Uterus (tissue), 4 donors: ENCODE measurements around the gene MAT2A. TPM values are rescaled to one million over a fixed set of nuclear protein-coding genes. Genes with fewer than 3 reads are reported as not detected.
A peak's percentile ranks its signal among the peaks of the same experiment; 100 is the strongest.

Source experiments
- DNase-seq, 2 donors: peaks; one replicate each; pipeline ENCODE4 v3.0.0-alpha.2; 2019 to 2020
- H3K27ac ChIP-seq, 2 donors: fragments of 200-600 bp; sonication (generic); 1 replicate in 1 of 2; 2 replicates in 1 of 2; pipeline ENCODE4 v1.5.1; 2016 to 2018
- H3K27me3 ChIP-seq, 2 donors: fragments of 200-600 bp; sonication (generic); one replicate each; pipeline ENCODE4 v1.5.1; 2018 to 2019; ENCODE audit warnings: control low read depth in 1 of 2
- H3K36me3 ChIP-seq, 2 donors: fragments of 200-600 bp; sonication (generic); one replicate each; pipeline ENCODE4 v1.5.1; 2019; ENCODE audit warnings: control low read depth in 1 of 2
- H3K4me1 ChIP-seq, 2 donors: fragments of 200-600 bp; sonication (generic); one replicate each; pipeline ENCODE4 v1.5.1; 2018 to 2019; ENCODE audit warnings: control low read depth in 1 of 2
- H3K4me3 ChIP-seq, 2 donors: fragments of 200-600 bp; sonication (generic); 1 replicate in 1 of 2; 2 replicates in 1 of 2; pipeline ENCODE4 v1.5.1; 2018 to 2019; ENCODE audit warnings: mild to moderate bottlenecking in 1 of 2
- H3K9me3 ChIP-seq, 2 donors: fragments of 200-600 bp; sonication (generic); one replicate each; pipeline ENCODE4 v1.5.1; 2019; ENCODE audit warnings: control low read depth in 1 of 2
- CTCF ChIP-seq, 4 experiments: fragments of 200-600 bp in 2 of 4; fragments of 450-650 bp in 2 of 4; sonication (generic) in 2 of 4; IDR thresholded peaks; one replicate each; pipeline ENCODE4 v1.5.1; 2016 to 2019; ENCODE audit warnings: antibody characterized with exemption in 4 of 4, mild to moderate bottlenecking in 2 of 4, moderate library complexity in 1 of 4
- POLR2A ChIP-seq, 2 donors: fragments of 450-650 bp; IDR thresholded peaks; one replicate each; pipeline ENCODE4 v1.6.1; 2016; ENCODE audit warnings: antibody characterized with exemption in 2 of 2, mild to moderate bottlenecking in 1 of 2, moderate library complexity in 1 of 2
- intact Hi-C: fragments of 100-400 bp; cut with DNase I; formaldehyde crosslinking; loops from one replicate; pipeline ENCODE4 v1.15.1; 2023; ENCODE audit warnings: low total_unique reads
- total RNA-seq, 4 donors: library from RNA; depleted of rRNA in 3 of 4; stranded (reverse); fragments of >200 nt in 3 of 4; gene quantifications; one replicate each; pipeline versions ENCODE4 v1.1.0 to v1.2.4, GENCODE V29; 2014 to 2023
- donor health status: DM: yes; HTN: yes; CAD: no.

Gene MAT2A
- total RNA-seq, 4 donors from 2014 or later, result 77.1 to 249 (median 108) TPM

GRCh38 chr2:85529809-85530208 is 9.2 kb upstream of the MAT2A start:
- intact Hi-C loops, result no loop called here
- no peak overlapping the region for H3K27ac ChIP-seq
- no peak for TF ChIP-seq POLR2A (IDR thresholded peaks at IDR 0.05)
- no peak for TF ChIP-seq CTCF (IDR thresholded peaks at IDR 0.05)
- no peak overlapping the region for H3K4me3 ChIP-seq
- H3K9me3 ChIP-seq, result no peaks in the 10 kb centered on the region
- DNase-seq, result no peak
- H3K27me3 ChIP-seq, result no peaks in the 10 kb centered on the region
- no peaks in the 10 kb centered on the region for H3K4me1 ChIP-seq
- no peaks in the 10 kb centered on the region for H3K36me3 ChIP-seq

GRCh38 chr2:85531589-85531988 is 7.4 kb upstream of the MAT2A start:
- Histone ChIP-seq H3K36me3 (no peaks in the 10 kb centered on the region), H3K27me3 (no peaks in the 10 kb centered on the region), H3K4me1 (peaks cover 0 to 5% of the 10 kb centered on the region in 2 donors), H3K27ac (no peak overlapping the region), H3K4me3 (no peak overlapping the region), H3K9me3 (no peaks in the 10 kb centered on the region)
- TF ChIP-seq CTCF (IDR thresholded peaks at IDR 0.05) (no peak), POLR2A (IDR thresholded peaks at IDR 0.05) (no peak)
- no peak for DNase-seq
- intact Hi-C loops, result no loop called here

GRCh38 chr2:85534099-85534498 is 4.9 kb upstream of the MAT2A start:
- DNase-seq, result no peak
- no peaks in the 10 kb centered on the region for H3K9me3 ChIP-seq
- TF ChIP-seq CTCF (IDR thresholded peaks at IDR 0.05), result no peak
- TF ChIP-seq POLR2A (IDR thresholded peaks at IDR 0.05), result no peak
- H3K36me3 ChIP-seq, result no peaks in the 10 kb centered on the region
- H3K27me3 ChIP-seq, result no peaks in the 10 kb centered on the region
- H3K27ac ChIP-seq, result no peak overlapping the region
- intact Hi-C loops, result no loop called here
- no peak overlapping the region for H3K4me3 ChIP-seq
- H3K4me1 ChIP-seq, result peaks cover 0 to 11% of the 10 kb centered on the region in 2 donors

GRCh38 chr2:85534881-85535280 is 4.1 kb upstream of the MAT2A start:
- intact Hi-C loops, result no loop called here
- Histone ChIP-seq H3K27ac (peak overlapping the region; percentile 7 to 100), H3K4me3 (no peak overlapping the region), H3K4me1 (peaks cover 0 to 11% of the 10 kb centered on the region in 2 donors), H3K27me3 (no peaks in the 10 kb centered on the region), H3K36me3 (no peaks in the 10 kb centered on the region), H3K9me3 (no peaks in the 10 kb centered on the region)
- TF ChIP-seq CTCF (IDR thresholded peaks at IDR 0.05), result no peak
- TF ChIP-seq POLR2A (IDR thresholded peaks at IDR 0.05), result no peak
- DNase-seq, result no peak

- Histone ChIP-seq H3K36me3 (no peaks in the 10 kb centered on the region), H3K27ac (peak overlapping the region; percentile 97 to 100), H3K4me1 (peaks cover 0 to 11% of the 10 kb centered on the region in 2 donors), H3K27me3 (no peaks in the 10 kb centered on the region), H3K9me3 (no peaks in the 10 kb centered on the region), H3K4me3 (no peak overlapping the region)
- intact Hi-C loops, result no loop called here
- TF ChIP-seq CTCF (IDR thresholded peaks at IDR 0.05) (no peak), POLR2A (IDR thresholded peaks at IDR 0.05) (no peak)
- peak in 1 of 2 donors; percentile 45 for DNase-seq
These were observed 2.5 kb upstream of the MAT2A start for GRCh38 chr2:85536479-85536878.
